Gastrocnemius medialis (tissue), 4 donors: Measurements from ENCODE around the gene TP53TG3F.
"Not testable (repeated sequence)": the region's sequence is repeated elsewhere in the genome, so short reads cannot be mapped to it uniquely, and the experiment has no call there.

Experiments used
- POLR2A ChIP-seq, 2 donors: fragments of 450-650 bp; IDR thresholded peaks; one replicate each; pipeline ENCODE4 v1.6.1; 2017; ENCODE audit warnings: antibody characterized with exemption in 2 of 2, mild to moderate bottlenecking in 2 of 2, moderate library complexity in 2 of 2
- TF ChIP-seq, protein P1 (sequence below), 5 experiments: fragments of 450-650 bp in 3 of 5; fragments of 200-600 bp in 2 of 5; sonication (generic) in 2 of 5; IDR thresholded peaks in 4 of 5; conservative IDR thresholded peaks in 1 of 5; 1 replicate in 4 of 5; 2 replicates in 1 of 5; pipeline ENCODE4 v1.5.1; 2016 to 2019; ENCODE audit warnings: antibody characterized with exemption in 5 of 5, mild to moderate bottlenecking in 3 of 5, moderate library complexity in 3 of 5

DNA sequence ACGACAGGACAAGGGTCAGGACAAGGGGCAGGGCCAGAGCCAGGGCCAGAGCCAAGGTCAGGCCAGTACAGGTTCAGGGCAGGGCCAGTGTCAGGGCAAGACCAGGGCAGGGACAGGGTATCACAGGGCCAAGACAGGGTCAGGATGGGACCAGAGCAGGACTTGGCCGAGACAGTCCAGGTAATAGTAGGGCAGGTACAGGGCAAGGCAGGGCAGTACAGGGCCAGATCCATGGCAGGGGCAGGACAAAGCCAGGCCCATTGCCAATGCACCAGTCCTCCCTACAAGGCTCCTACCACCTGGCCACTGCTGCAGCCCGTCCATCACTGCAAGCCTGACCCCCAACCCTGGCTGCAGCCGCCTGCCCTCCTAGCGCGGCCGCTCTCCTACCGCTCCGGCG, 50.5 kb downstream of the TP53TG3F start:
- not testable (repeated sequence) for TF ChIP-seq POLR2A (IDR thresholded peaks at IDR 0.05)
- TF ChIP-seq, protein P1, sequence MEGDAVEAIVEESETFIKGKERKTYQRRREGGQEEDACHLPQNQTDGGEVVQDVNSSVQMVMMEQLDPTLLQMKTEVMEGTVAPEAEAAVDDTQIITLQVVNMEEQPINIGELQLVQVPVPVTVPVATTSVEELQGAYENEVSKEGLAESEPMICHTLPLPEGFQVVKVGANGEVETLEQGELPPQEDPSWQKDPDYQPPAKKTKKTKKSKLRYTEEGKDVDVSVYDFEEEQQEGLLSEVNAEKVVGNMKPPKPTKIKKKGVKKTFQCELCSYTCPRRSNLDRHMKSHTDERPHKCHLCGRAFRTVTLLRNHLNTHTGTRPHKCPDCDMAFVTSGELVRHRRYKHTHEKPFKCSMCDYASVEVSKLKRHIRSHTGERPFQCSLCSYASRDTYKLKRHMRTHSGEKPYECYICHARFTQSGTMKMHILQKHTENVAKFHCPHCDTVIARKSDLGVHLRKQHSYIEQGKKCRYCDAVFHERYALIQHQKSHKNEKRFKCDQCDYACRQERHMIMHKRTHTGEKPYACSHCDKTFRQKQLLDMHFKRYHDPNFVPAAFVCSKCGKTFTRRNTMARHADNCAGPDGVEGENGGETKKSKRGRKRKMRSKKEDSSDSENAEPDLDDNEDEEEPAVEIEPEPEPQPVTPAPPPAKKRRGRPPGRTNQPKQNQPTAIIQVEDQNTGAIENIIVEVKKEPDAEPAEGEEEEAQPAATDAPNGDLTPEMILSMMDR (IDR thresholded peaks at IDR 0.05 in 4 of 5, conservative IDR thresholded peaks at IDR 0.05 in 1 of 5) = not testable (repeated sequence)
